CD1c-positive myeloid dendritic cell (primary cell): ENCODE measurements around the gene C16orf82.
A peak's percentile ranks its signal among the peaks of the same experiment; 100 is the strongest.

Experiments
- DNase-seq: peaks from one replicate; pipeline ENCODE4 v3.0.0-alpha.2; 2016; ENCODE audit errors: extremely low spot score

The C16orf82 gene

DNA sequence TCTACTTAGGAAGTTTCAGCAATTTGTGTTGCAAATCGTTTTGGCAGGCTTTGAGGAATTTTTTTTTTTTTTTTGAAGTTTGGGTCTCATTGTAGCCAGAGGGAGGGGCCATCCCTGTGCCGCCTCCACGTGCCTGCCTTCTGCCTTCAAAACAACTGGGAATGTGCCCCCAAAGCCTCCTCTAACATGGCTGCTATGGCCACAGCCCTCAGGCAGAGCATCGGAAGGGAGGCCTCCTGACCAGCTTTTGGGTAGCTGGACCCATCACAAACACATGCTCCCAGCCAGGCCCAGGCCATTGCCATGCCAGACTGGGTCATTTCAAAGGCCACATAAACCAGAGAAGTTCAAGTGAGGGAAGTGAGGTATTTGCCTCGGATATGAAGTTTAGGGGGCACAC, 21.5 kb downstream of the C16orf82 start:
- no peak for DNase-seq

- DNase-seq: no peak
These were observed 29.6 kb downstream of the C16orf82 start for GRCh38 chr16:27096375-27096774.

DNA sequence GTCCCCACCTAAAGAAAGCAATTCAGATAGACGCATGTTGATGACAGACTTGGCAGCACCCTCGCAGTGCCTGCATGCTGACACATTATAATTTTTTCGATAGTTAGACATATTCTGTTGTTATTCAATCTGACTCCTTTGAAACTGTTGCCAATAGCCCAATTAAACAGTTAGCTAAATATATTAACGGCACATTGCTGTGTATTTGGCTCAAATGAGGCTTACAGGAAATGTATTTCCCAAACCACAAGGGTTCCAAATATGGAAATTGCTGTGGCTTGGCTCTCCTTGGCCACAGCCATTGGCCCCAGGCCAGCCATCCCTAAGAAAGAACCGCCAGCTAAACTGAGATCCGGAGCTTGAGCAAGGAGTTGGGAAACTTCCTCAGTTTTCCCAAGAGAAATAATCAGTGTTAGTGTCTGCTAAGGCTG, 31.1 kb downstream of the C16orf82 start:
- no peak for DNase-seq

- no peak for DNase-seq
These were observed 31.8 kb downstream of the C16orf82 start for GRCh38 chr16:27098366-27099049.

DNA sequence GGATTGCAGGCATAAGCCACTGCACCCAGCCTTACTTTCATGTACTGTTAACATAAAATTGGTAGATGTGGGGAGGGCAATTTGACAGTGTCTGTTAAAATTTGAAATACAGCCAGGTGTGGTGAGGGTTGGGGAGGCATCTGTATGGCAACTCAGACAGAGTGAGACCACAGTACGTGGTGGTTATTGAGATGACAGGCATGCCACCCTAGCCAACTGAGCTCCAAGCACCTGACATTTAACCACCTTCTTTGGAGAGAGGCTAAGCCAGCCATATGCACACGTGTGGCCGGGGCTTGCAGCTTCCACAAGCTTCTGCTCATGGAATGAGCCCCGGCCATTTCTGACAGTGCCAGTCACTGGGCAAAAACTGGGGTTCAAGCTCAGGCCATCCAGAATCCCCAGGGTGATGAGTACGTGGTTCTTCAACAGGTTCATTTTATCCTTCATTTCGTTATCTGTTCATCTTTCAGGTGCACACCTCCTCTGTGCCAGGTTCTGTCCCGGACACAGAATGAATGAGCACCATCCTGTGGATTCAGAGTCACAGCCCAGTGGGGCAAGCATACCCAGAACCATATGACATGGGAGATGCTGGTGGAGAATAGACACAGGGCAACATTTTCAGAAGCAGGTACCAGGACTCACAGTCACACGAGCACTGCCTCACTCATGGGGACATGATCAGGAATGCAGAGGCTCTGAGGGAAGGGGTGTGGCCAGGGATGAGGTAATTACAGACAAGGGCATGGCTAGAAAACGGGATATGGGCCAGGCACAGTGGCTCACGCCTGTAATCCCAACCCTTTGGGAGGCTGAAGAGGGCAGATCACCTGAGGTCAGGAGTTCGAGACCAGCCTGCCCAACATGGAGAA, 36.2 kb downstream of the C16orf82 start:
- DNase-seq: no peak

DNA sequence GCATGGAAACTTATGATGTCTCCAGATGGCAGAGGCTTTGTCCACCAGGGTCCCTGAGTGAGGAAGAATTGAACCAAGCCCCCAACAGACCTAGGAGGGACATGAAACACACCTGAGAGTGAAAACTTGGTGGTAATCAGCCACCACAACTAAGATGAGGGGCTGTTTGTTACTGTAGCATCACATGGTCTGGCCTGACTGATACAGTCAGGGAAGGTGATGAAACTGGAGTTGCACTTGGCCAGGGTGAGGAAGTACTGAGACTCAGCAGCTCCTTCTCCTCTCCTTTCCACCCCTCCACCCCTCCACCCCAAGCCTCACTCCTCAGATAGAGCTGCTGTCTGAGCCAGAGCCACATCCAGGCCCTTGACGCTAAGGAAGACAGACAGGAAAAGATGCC, 37.2 kb downstream of the C16orf82 start:
- DNase-seq: no peak

DNA sequence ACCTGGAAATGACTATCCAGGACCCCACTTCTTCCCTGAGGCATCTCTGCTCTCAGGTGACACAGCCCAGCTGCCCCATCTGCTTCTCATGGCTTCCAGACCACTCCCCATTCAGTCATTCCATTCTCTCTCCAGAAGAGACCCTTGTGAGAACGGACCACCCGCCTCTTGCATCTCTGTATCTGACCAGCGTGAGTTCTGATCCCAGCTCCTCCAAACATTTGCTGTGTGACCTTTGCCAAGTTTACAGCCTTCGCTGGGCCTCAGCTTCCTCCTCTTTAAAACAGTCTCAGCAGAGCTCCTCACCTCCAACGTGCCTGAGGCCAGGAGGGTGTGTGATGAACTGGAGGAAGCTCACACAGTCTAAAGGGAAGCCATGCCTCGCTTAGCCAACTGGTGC, 39.6 kb downstream of the C16orf82 start:
- DNase-seq: no peak

- DNase-seq: no peak
These were observed 40.5 kb downstream of the C16orf82 start for GRCh38 chr16:27107185-27107592.

DNA sequence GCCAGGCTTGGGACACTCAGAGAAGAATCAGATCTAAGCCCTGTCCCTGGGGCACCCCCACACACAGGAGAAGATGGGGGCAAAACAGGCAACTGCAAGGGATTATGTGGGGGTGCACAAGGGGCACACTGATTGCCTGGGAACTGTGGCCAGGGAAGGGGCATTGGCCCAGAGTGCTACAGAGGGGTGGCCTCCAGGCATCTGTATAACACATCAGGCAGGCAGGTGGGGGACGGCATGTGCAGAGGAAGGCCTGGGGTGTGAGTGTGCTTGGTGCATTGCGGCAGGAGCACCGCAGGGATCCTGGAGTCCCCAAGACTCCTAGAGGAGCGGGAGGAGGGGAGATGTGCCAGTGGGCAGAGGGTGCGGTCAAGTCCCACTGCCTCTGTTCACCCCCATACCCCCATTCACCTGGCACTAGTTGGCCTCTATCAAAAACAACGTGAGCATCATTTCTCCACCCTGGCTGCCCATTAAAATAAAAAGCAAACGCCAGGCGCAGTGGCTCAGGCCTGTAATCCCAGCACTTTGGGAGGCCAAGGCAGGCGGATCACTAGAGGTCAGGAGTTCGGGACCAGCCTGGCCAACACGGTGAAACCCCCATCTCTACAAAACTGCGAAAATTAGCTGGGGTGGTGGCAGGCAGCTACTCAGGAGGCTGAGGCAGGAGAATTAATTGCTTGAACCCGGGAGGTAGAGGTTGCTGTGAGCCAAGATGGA, 41.5 kb downstream of the C16orf82 start:
- no peak for DNase-seq

DNA sequence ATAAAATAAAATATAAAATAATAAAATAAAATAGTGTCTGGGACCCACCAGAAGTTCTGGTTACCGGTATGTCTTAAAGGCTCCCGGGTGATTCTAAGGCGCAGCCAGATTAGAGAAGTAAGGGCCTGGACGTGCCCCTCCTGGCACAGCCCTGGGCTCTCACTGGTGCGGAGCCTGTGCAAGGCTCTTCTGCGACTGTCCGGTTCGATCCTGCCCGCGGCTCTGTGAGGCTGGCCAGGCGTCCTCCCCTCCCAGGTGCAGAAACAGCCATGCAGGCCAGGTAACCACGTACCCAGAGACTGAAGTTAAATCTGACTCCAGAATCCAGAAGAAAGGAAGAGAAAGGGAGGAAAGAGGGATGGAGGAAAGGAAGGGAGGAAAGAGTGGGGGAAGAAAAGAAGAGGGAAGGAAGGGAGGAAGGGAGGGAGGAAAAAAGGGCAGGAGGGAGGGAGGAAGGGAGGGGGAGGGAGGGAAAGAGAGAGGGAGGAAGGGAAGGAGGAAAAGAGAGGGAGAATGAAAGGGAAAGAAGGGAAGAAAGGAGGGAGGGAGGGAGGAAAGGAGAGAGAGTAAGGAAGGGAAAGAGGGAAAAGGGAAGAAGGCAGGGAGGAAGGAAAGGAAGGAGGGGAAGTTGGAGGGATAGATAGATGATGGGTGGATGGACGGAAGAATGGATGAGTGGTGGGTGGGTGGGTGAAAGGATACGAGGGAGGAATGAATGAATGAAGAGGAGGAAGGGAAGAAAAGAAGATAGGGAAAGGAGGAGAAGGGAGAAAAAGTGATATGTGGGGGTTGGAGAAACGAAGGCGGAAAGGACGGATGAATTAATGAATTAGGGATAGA, 42.3 kb downstream of the C16orf82 start:
- no peak for DNase-seq

- DNase-seq: peak; percentile 75
These were observed 43.2 kb downstream of the C16orf82 start for GRCh38 chr16:27109666-27110523.

- no peak for DNase-seq
These were observed 43.8 kb downstream of the C16orf82 start for GRCh38 chr16:27110524-27110896.

GRCh38 chr16:27111486-27111885, 44.8 kb downstream of the C16orf82 start:
- no peak for DNase-seq

DNA sequence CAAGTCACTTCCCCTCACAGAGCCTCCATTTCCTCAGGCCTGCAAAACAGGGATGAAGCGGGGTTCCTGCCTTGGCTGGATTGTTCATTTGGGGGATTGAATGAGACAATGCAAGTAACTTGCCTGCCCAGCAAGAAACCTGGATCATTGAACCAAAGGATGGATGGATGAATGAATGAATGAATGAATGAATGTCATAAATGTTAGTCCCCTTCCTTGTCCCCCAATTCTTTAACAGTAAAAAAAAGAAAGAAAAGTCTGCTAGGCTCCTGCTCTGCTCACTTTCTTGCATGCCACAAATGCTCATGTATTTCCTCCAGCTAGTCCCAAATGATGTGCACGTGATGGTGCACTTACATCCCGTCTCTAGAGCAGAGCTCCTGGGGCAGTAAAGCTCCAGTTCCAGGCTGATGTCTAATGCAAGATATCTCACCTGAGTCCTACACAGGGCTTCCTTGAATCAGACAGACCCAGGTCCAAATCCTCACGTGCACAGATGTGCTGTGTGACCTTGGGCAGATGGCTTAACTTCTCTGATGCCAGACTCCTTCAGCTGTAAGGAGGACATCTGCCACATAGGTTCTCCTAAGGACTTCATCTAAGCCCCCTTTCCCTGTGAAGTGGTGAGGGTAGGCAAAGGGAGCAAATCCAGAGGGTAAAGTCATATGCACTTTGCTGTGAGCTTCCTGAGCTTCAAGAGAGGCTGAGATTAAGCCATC, 45.5 kb downstream of the C16orf82 start:
- no peak for DNase-seq

GRCh38 chr16:27113341-27113841, 46.7 kb downstream of the C16orf82 start:
- no peak for DNase-seq

DNA sequence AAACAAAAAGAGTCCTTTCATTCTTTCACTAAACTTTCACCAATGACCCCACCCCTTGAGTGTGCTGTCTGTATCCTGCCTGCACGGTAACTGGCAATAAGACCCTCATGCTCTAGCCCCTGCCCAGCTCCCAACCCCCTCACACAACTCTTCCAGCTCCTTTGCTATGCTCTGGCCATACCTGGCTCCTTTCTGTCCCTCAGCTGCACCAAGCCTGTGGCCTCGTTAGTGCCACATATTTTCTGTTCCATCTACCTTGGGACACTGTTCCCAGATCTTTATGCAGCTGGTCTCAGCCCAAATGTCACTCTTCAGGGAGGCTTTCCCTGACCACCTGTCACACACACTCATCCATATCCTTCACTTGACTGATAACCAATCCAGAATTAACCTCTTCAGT, 47.3 kb downstream of the C16orf82 start:
- DNase-seq: no peak

DNA sequence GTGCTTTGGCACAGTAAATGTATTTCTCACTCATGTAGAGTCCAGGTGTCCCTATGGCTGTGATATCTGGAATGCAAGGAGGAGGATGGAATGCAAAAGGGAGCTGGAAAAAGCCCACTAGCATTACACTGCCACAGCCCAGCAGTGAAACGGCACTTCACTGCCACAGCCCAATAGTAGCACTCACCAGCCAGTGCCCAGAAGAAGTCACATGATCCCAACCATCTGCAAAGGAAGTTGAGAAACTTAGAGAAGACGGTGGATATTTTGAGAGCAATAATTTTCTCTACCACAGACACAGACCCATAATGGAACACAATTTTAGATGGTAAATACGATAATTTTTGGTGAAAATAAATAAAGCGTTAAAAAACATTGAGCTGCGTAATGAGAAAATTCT, 51.8 kb downstream of the C16orf82 start:
- no peak for DNase-seq
